C4-2B (cell line): ENCODE results near the gene PIK3AP1.

ENCODE experiments used
- CTCF ChIP-seq: fragments of 450-650 bp; conservative IDR thresholded peaks from 2 replicates; pipeline ENCODE4 v1.5.1; 2017; ENCODE audit warnings: mild to moderate bottlenecking
- ZFX ChIP-seq: fragments of 450-650 bp; IDR thresholded peaks from 2 replicates; pipeline ENCODE4 v1.6.1; 2017

GRCh38 chr10:96716390-96716789 lies 3.9 kb downstream of the PIK3AP1 start:
- TF ChIP-seq CTCF = no peak
- no peak for TF ChIP-seq ZFX
